Measurements from ENCODE around the gene SRM.

Gene SRM

GRCh38 chr1:11059968-11060830 lies at the start of gene SRM (continued):
- TF ChIP-seq ZBTB26 (tag by site-specific recombination; optimal IDR thresholded peaks at IDR 0.05) (peak; percentile 27), ZFHX2 (tag by site-specific recombination; conservative IDR thresholded peaks at IDR 0.05) (0 out of 2 replicates have a peak, but pooled peaks have one; percentile 21), KLF7 (tag by site-specific recombination; IDR thresholded peaks at IDR 0.05; ENCODE audit: borderline replicate concordance) (no peak), PRDM6 (tag by site-specific recombination; IDR thresholded peaks at IDR 0.05) (no peak), ZNF169 (tag by site-specific recombination; IDR thresholded peaks at IDR 0.05) (no peak), ZNF658 (tag by site-specific recombination; IDR thresholded peaks at IDR 0.05) (no peak), ZNF416 (tag by site-specific recombination; IDR thresholded peaks at IDR 0.05) (no peak), REPIN1 (tag by site-specific recombination; IDR thresholded peaks at IDR 0.05; ENCODE audit: low read depth) (no peak), ZNF350 (tag by site-specific recombination; IDR thresholded peaks at IDR 0.05) (no peak), ZNF692 (tag by site-specific recombination; IDR thresholded peaks at IDR 0.05) (peak; percentile 25; the same call in 1 of the 2 replicates), BCL11A (tag by site-specific recombination; IDR thresholded peaks at IDR 0.05; ENCODE audit: low read depth) (no peak), HOXD13 (CRISPR knock-in tag; IDR thresholded peaks at IDR 0.05; ENCODE audit: borderline replicate concordance) (no peak), ZNF560 (tag by site-specific recombination; IDR thresholded peaks at IDR 0.05; ENCODE audit: borderline replicate concordance) (no peak), GFI1B (tag by site-specific recombination; IDR thresholded peaks at IDR 0.05) (no peak; the same call in 1 of the 2 replicates), ZNF157 (tag by site-specific recombination; IDR thresholded peaks at IDR 0.05) (no peak), ZNF221 (tag by site-specific recombination; IDR thresholded peaks at IDR 0.05; ENCODE audit: borderline replicate concordance) (no peak), ZNF2 (tag by site-specific recombination; IDR thresholded peaks at IDR 0.05) (no peak), GLIS1 (tag by site-specific recombination; IDR thresholded peaks at IDR 0.05) (no peak; the same call in 1 of the 2 replicates), FEZF1 (tag by site-specific recombination; IDR thresholded peaks at IDR 0.05) (no peak), ZNF677 (tag by site-specific recombination; IDR thresholded peaks at IDR 0.05) (no peak), BCL11B (tag by site-specific recombination; IDR thresholded peaks at IDR 0.05; ENCODE audit: low read depth) (no peak), ZNF776 (tag by site-specific recombination; IDR thresholded peaks at IDR 0.05; ENCODE audit: borderline replicate concordance) (no peak), ZNF391 (tag by site-specific recombination; IDR thresholded peaks at IDR 0.05; ENCODE audit: borderline replicate concordance, low read depth) (peak; percentile 84; the same call in 1 of the 2 replicates)
- TF ChIP-seq, protein P1, sequence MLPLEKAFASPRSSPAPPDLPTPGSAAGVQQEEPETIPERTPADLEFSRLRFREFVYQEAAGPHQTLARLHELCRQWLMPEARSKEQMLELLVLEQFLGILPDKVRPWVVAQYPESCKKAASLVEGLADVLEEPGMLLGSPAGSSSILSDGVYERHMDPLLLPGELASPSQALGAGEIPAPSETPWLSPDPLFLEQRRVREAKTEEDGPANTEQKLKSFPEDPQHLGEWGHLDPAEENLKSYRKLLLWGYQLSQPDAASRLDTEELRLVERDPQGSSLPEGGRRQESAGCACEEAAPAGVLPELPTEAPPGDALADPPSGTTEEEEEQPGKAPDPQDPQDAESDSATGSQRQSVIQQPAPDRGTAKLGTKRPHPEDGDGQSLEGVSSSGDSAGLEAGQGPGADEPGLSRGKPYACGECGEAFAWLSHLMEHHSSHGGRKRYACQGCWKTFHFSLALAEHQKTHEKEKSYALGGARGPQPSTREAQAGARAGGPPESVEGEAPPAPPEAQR (tag by site-specific recombination; IDR thresholded peaks at IDR 0.05) = no peak
- TF ChIP-seq, protein P2, sequence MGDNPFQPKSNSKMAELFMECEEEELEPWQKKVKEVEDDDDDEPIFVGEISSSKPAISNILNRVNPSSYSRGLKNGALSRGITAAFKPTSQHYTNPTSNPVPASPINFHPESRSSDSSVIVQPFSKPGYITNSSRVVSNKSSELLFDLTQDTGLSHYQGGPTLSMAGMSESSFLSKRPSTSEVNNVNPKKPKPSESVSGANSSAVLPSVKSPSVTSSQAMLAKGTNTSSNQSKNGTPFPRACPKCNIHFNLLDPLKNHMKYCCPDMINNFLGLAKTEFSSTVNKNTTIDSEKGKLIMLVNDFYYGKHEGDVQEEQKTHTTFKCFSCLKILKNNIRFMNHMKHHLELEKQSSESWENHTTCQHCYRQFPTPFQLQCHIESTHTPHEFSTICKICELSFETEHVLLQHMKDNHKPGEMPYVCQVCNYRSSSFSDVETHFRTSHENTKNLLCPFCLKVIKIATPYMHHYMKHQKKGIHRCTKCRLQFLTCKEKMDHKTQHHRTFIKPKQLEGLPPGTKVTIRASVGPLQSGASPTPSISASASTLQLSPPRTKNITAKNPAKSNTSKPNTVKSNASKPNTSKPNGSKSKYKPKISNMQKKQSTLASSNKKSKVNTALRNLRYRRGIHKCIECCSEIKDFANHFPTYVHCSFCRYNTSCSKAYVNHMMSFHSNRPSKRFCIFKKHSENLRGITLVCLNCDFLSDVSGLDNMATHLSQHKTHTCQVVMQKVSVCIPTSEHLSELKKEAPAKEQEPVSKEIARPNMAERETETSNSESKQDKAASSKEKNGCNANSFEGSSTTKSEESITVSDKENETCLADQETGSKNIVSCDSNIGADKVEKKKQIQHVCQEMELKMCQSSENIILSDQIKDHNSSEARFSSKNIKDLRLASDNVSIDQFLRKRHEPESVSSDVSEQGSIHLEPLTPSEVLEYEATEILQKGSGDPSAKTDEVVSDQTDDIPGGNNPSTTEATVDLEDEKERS (tag by site-specific recombination; IDR thresholded peaks at IDR 0.05) = no peak
- TF ChIP-seq, protein P3, sequence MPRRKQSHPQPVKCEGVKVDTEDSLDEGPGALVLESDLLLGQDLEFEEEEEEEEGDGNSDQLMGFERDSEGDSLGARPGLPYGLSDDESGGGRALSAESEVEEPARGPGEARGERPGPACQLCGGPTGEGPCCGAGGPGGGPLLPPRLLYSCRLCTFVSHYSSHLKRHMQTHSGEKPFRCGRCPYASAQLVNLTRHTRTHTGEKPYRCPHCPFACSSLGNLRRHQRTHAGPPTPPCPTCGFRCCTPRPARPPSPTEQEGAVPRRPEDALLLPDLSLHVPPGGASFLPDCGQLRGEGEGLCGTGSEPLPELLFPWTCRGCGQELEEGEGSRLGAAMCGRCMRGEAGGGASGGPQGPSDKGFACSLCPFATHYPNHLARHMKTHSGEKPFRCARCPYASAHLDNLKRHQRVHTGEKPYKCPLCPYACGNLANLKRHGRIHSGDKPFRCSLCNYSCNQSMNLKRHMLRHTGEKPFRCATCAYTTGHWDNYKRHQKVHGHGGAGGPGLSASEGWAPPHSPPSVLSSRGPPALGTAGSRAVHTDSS (tag by site-specific recombination; IDR thresholded peaks at IDR 0.05) = no peak
- TF ChIP-seq, protein P4, sequence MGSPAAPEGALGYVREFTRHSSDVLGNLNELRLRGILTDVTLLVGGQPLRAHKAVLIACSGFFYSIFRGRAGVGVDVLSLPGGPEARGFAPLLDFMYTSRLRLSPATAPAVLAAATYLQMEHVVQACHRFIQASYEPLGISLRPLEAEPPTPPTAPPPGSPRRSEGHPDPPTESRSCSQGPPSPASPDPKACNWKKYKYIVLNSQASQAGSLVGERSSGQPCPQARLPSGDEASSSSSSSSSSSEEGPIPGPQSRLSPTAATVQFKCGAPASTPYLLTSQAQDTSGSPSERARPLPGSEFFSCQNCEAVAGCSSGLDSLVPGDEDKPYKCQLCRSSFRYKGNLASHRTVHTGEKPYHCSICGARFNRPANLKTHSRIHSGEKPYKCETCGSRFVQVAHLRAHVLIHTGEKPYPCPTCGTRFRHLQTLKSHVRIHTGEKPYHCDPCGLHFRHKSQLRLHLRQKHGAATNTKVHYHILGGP (tag by site-specific recombination; IDR thresholded peaks at IDR 0.05) = no peak

Data from HEK293 (cell line).